ENCODE results near the gene PPAN.

PPAN gene

DNA sequence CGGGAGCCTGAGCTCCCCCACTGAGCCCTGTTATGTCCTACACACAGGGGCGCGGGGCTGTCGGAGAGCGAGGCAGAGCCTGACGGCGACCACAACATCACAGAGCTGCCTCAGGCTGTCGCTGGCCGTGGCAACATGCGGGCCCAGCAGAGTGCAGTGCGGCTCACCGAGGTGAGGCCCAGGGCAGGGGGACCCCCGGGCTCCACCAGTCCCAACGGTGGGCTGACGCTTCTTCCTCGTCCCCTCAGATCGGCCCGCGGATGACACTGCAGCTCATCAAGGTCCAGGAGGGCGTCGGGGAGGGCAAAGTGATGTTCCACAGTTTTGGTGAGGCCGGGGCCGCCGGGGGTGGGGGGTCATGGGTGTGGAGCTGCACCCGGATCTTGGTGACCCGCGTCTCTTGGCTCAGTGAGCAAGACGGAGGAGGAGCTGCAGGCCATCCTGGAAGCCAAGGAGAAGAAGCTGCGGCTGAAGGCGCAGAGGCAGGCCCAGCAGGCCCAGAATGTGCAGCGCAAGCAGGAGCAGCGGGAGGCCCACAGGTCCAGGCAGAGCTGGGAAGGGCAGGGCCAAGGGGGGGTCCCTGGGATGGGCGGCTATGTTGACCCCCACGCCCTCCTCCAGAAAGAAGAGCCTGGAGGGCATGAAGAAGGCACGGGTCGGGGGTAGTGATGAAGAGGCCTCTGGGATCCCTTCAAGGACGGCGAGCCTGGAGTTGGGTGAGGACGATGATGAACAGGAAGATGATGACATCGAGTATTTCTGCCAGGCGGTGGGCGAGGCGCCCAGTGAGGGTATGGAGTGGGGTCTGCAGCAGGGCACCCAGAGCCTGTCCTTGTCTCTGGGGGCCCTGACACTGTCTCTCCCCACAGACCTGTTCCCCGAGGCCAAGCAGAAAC is 4.2 kb downstream of the PPAN start:
- TF ChIP-seq, protein P1, sequence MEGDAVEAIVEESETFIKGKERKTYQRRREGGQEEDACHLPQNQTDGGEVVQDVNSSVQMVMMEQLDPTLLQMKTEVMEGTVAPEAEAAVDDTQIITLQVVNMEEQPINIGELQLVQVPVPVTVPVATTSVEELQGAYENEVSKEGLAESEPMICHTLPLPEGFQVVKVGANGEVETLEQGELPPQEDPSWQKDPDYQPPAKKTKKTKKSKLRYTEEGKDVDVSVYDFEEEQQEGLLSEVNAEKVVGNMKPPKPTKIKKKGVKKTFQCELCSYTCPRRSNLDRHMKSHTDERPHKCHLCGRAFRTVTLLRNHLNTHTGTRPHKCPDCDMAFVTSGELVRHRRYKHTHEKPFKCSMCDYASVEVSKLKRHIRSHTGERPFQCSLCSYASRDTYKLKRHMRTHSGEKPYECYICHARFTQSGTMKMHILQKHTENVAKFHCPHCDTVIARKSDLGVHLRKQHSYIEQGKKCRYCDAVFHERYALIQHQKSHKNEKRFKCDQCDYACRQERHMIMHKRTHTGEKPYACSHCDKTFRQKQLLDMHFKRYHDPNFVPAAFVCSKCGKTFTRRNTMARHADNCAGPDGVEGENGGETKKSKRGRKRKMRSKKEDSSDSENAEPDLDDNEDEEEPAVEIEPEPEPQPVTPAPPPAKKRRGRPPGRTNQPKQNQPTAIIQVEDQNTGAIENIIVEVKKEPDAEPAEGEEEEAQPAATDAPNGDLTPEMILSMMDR (IDR thresholded peaks at IDR 0.05; ENCODE audit: low read depth, low read length): no peak
- no peak for TF ChIP-seq EZH2phosphoT487 (IDR thresholded peaks at IDR 0.05; ENCODE audit: low read depth)
- Histone ChIP-seq H3K9ac (ENCODE audit: low read length) (no peak overlapping the region), H2AFZ (ENCODE audit: low read depth, low read length) (no peak overlapping the region), H3K4me3 (ENCODE audit: low read length) (no peak overlapping the region), H3K27ac (ENCODE audit: low read length) (no peak overlapping the region), H3K4me1 (ENCODE audit: low read length) (peaks cover 41% of the 10 kb centered on the region), H3K27me3 (ENCODE audit: low read depth, low read length) (no peaks in the 10 kb centered on the region), H3K4me2 (ENCODE audit: low read length) (no peak overlapping the region), H4K20me1 (ENCODE audit: insufficient read depth, low read length) (no peaks in the 10 kb centered on the region; the same call in 1 of the 2 replicates), H3K79me2 (ENCODE audit: low read length) (peaks cover 40% of the 10 kb centered on the region), H3K36me3 (replicated peaks; ENCODE audit: low read depth, low read length) (peaks cover 54% of the 10 kb centered on the region), H3K9me3 (ENCODE audit: insufficient read depth, low read length) (no peaks in the 10 kb centered on the region)

DNA sequence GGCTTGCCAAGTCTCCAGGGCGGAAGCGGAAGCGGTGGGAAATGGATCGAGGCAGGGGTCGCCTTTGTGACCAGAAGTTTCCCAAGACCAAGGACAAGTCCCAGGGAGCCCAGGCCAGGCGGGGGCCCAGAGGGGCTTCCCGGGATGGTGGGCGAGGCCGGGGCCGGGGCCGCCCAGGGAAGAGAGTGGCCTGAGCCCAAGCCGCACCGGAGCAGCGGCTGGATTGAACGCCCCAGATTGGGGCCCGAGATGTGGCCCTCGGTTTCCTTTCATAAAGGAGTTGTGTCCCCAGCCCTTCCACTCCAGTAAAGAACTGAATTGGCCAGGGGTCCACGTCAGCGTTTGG is 4.8 kb downstream of the PPAN start:
- H3K36me3 ChIP-seq (replicated peaks; ENCODE audit: low read depth, low read length): peaks cover 57% of the 10 kb centered on the region

DNA sequence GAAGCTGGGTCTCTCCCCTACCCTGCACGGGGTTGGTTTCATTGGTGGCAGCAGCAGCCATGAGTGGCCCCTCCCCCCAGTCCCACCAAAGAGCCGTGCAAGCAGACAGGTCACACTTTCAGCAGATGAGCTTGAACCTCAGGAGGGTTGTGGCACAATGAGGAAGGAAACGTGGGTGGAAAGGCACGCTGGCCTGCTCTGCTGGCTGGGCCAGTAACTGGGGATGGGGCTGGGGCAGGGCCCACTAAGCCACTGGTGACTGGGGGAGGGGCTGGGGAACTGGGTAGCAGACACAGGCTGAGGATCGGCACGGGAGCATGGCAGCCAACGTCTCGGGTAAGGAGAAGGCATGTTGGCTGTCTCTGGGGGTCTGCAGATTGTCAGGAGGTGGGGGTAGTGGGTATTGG is 5.2 kb downstream of the PPAN start, which contains the start of gene P2RY11:
Gene P2RY11, plus strand, starts transcription at position 289 of the 407 bp plus-strand sequence. Its CDS starts 29 bp downstream, at position 318.
- no peak within 1 kb of the TSS for H3K9ac ChIP-seq (ENCODE audit: low read length)
- TF ChIP-seq, protein P1 (IDR thresholded peaks at IDR 0.05; ENCODE audit: low read depth, low read length): no peak
- no peak for TF ChIP-seq EZH2phosphoT487 (IDR thresholded peaks at IDR 0.05; ENCODE audit: low read depth)
- H3K4me1 ChIP-seq (ENCODE audit: low read length): peaks cover 35% of the 10 kb centered on the region
- no peak within 1 kb of the TSS for H2AFZ ChIP-seq (ENCODE audit: low read depth, low read length)
- peak within 1 kb of the TSS; percentile 46 for H3K4me2 ChIP-seq (ENCODE audit: low read length)
- H3K9me3 ChIP-seq (ENCODE audit: insufficient read depth, low read length): no peaks in the 10 kb centered on the region
- H3K27ac ChIP-seq (ENCODE audit: low read length): peak within 1 kb of the TSS; percentile 70
- H3K36me3 ChIP-seq (replicated peaks; ENCODE audit: low read depth, low read length): peaks cover 61% of the 10 kb centered on the region
- H3K4me3 ChIP-seq (ENCODE audit: low read length): no peak within 1 kb of the TSS
- peaks cover 32% of the 10 kb centered on the region for H3K79me2 ChIP-seq (ENCODE audit: low read length)
- no peaks in the 10 kb centered on the region for H3K27me3 ChIP-seq (ENCODE audit: low read depth, low read length)
- H4K20me1 ChIP-seq (ENCODE audit: insufficient read depth, low read length): no peaks in the 10 kb centered on the region; the same call in 1 of the 2 replicates

More for the DNA sequence above, 4.8 kb downstream of the PPAN start:
- Histone ChIP-seq H4K20me1 (ENCODE audit: insufficient read depth, low read length) (no peaks in the 10 kb centered on the region; the same call in 1 of the 2 replicates), H3K4me1 (ENCODE audit: low read length) (peaks cover 35% of the 10 kb centered on the region), H2AFZ (ENCODE audit: low read depth, low read length) (no peak overlapping the region), H3K4me2 (ENCODE audit: low read length) (no peak overlapping the region), H3K4me3 (ENCODE audit: low read length) (no peak overlapping the region), H3K27ac (ENCODE audit: low read length) (no peak overlapping the region), H3K79me2 (ENCODE audit: low read length) (peaks cover 36% of the 10 kb centered on the region), H3K9ac (ENCODE audit: low read length) (no peak overlapping the region), H3K9me3 (ENCODE audit: insufficient read depth, low read length) (no peaks in the 10 kb centered on the region), H3K27me3 (ENCODE audit: low read depth, low read length) (no peaks in the 10 kb centered on the region)
- no peak for TF ChIP-seq EZH2phosphoT487 (IDR thresholded peaks at IDR 0.05; ENCODE audit: low read depth)
- TF ChIP-seq, protein P1 (IDR thresholded peaks at IDR 0.05; ENCODE audit: low read depth, low read length): no peak

DNA sequence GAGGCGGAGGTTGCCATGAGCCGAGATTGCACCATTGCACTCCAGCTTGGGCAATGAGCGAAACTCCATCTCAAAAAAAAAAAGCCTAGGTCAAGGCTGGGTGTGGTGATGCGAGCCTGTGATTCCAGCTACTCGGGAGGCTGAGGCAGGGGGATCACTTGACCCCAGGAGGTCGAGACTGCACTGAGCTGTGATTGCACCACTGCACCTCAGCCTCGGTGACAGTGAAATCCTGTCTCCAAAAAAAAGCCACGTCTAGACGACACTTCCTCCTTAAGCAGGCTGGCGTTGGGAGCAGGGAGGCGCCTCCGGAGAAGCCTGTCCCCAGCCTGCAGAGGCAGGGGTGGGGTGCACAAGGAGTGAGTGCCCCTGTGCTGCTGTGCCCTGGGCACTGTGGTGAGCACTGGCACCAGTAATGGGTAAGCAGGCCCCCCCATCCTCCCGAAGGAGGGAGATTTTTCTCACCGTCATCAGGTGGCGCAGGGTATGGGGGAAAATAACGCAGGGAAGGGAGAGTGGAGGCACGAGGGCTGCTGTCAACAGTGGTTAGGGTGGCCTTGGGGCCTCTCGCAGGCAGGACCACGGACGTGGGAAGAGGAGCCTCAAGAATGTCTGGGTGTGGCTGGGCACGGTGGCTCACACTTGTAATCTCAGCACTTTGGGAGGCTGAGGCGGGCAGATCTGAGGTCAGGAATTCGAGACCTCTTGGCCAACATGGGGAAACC is 6.0 kb downstream of the PPAN start:
- Histone ChIP-seq H4K20me1 (ENCODE audit: insufficient read depth, low read length) (no peaks in the 10 kb centered on the region; the same call in 1 of the 2 replicates), H3K9ac (ENCODE audit: low read length) (no peak overlapping the region), H3K4me1 (ENCODE audit: low read length) (peaks cover 32% of the 10 kb centered on the region), H3K36me3 (replicated peaks; ENCODE audit: low read depth, low read length) (peaks cover 65% of the 10 kb centered on the region), H3K4me2 (ENCODE audit: low read length) (peak overlapping the region; percentile 46), H3K4me3 (ENCODE audit: low read length) (no peak overlapping the region), H2AFZ (ENCODE audit: low read depth, low read length) (no peak overlapping the region), H3K27ac (ENCODE audit: low read length) (peak overlapping the region; percentile 70), H3K79me2 (ENCODE audit: low read length) (peaks cover 24% of the 10 kb centered on the region), H3K9me3 (ENCODE audit: insufficient read depth, low read length) (no peaks in the 10 kb centered on the region), H3K27me3 (ENCODE audit: low read depth, low read length) (no peaks in the 10 kb centered on the region)
- TF ChIP-seq, protein P1 (IDR thresholded peaks at IDR 0.05; ENCODE audit: low read depth, low read length): no peak

All from OCI-LY3 (cell line).